NT2/D1 (cell line): ENCODE results near the gene LHFPL6.
A peak's percentile ranks its signal among the peaks of the same experiment; 100 is the strongest.

Experiments
- DNase-seq: peaks from one replicate; pipeline ENCODE4 v3.0.0-alpha.2; 2011; ENCODE audit warnings: low read depth, low spot score
- H3K27me3 ChIP-seq: 2 replicates; pipeline ENCODE4 v1.6.0; 2011; ENCODE audit warnings: mild to moderate bottlenecking; ENCODE audit not compliant: insufficient read length, insufficient read depth
- H3K36me3 ChIP-seq: 2 replicates; pipeline ENCODE4 v1.6.1; 2011; ENCODE audit warnings: mild to moderate bottlenecking, low read length, mixed read lengths; ENCODE audit not compliant: insufficient read depth, insufficient read length
- H3K4me1 ChIP-seq: 2 replicates; pipeline ENCODE4 v1.5.1; 2011; ENCODE audit not compliant: insufficient read depth, insufficient read length
- H3K4me3 ChIP-seq: 2 replicates; pipeline ENCODE4 v1.5.1; 2011; ENCODE audit warnings: low read depth; ENCODE audit not compliant: insufficient read length
- H3K9ac ChIP-seq: 2 replicates; pipeline ENCODE4 v1.6.0; 2011; ENCODE audit warnings: low read depth; ENCODE audit not compliant: insufficient read length
- H3K9me3 ChIP-seq: 2 replicates; pipeline ENCODE4 v1.5.1; 2011; ENCODE audit warnings: mild to moderate bottlenecking, low read length; ENCODE audit not compliant: insufficient read depth
- SUZ12 ChIP-seq: IDR thresholded peaks from 2 replicates; pipeline ENCODE4 v1.6.1; 2011; ENCODE audit not compliant: insufficient read length, insufficient read depth; ENCODE audit errors: extremely low read depth
- YY1 ChIP-seq: IDR thresholded peaks from 2 replicates; pipeline ENCODE4 v1.6.1; 2011; ENCODE audit not compliant: insufficient read length, insufficient read depth
- ZNF274 ChIP-seq: IDR thresholded peaks from 2 replicates; pipeline ENCODE4 v1.6.1; 2011; ENCODE audit warnings: mild to moderate bottlenecking, low read depth, low read length

The LHFPL6 gene

DNA sequence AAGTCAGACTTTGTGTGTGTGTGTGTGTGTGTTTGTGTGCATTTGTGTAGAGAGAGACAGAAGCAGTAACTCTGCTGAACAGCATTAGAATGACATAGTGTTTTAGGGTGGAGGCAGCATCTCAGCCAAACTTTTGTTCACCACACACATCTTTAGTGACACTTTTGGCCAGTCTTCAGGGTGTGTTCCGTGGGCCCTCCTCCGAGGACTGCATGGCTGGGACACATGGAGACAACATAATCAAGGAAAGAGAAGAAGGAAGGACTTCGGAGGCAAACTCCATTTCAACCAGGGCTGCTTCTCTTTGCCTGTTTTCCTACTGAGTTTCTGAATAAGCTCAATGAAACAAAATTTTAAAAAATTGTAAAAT lies 205.1 kb downstream of the LHFPL6 start:
- H3K9ac ChIP-seq, result no peak overlapping the region
- H3K4me3 ChIP-seq, result no peak overlapping the region
- H3K27me3 ChIP-seq, result no peaks in the 10 kb centered on the region
- H3K4me1 ChIP-seq, result no peaks in the 10 kb centered on the region
- no peaks in the 10 kb centered on the region for H3K9me3 ChIP-seq
- H3K36me3 ChIP-seq, result no peaks in the 10 kb centered on the region
- DNase-seq, result no peak
- TF ChIP-seq YY1 (no peak), ZNF274 (no peak)

DNA sequence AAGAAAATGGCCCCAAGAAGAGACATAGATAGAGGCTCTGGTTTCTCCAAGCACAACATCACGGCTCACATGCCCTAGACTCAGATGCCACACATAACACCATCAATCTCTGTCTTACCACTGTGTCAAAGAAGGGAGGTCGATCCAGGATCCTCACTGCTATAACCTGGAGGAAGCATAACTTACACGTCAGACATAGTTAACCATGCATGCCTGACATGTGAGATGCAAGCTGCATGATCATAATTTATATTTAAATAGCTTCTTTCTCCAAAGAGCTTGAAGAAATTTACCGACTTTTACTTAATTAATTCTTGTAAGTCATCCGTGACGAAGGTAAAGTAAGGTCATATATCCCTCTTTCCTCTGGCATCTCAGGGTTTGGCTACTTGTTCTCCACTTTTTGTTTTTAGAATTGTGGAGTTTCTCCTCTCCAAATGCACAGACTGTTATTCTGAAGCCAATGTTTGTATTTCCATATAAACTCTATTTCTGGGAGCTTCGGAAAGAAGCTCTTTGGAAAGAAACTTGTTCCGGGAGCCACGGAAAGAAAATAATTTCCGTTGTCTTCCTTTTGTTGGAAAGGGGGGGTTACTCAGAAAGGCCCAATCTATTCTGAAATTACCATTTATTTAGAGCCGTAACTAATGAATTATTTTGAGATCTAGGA lies 205.6 kb downstream of the LHFPL6 start:
- no peaks in the 10 kb centered on the region for H3K4me1 ChIP-seq
- TF ChIP-seq SUZ12, result no peak
- TF ChIP-seq ZNF274, result no peak
- no peak for TF ChIP-seq YY1
- H3K27me3 ChIP-seq, result no peaks in the 10 kb centered on the region
- H3K9ac ChIP-seq, result no peak overlapping the region
- no peak overlapping the region for H3K4me3 ChIP-seq
- H3K9me3 ChIP-seq, result no peaks in the 10 kb centered on the region
- no peaks in the 10 kb centered on the region for H3K36me3 ChIP-seq
- DNase-seq, result no peak

- no peaks in the 10 kb centered on the region for H3K9me3 ChIP-seq
- DNase-seq, result no peak
- TF ChIP-seq YY1 (no peak), ZNF274 (no peak), SUZ12 (no peak)
- no peak overlapping the region for H3K4me3 ChIP-seq
- no peaks in the 10 kb centered on the region for H3K36me3 ChIP-seq
- no peak overlapping the region for H3K9ac ChIP-seq
- H3K4me1 ChIP-seq, result no peaks in the 10 kb centered on the region
- H3K27me3 ChIP-seq, result no peaks in the 10 kb centered on the region
Measured at GRCh38 chr13:39394796-39395678, 208.0 kb downstream of the LHFPL6 start.

GRCh38 chr13:39391761-39392160 lies 211.2 kb downstream of the LHFPL6 start:
- Histone ChIP-seq H3K4me3 (no peak overlapping the region), H3K4me1 (no peaks in the 10 kb centered on the region), H3K9ac (no peak overlapping the region), H3K36me3 (no peaks in the 10 kb centered on the region), H3K27me3 (peaks cover 4% of the 10 kb centered on the region), H3K9me3 (no peaks in the 10 kb centered on the region)
- DNase-seq, result no peak
- TF ChIP-seq SUZ12, result no peak
- TF ChIP-seq ZNF274, result no peak
- TF ChIP-seq YY1, result no peak

GRCh38 chr13:39389013-39389412 lies 214.0 kb downstream of the LHFPL6 start:
- TF ChIP-seq SUZ12, result no peak
- no peak overlapping the region for H3K9ac ChIP-seq
- DNase-seq, result no peak
- no peaks in the 10 kb centered on the region for H3K4me1 ChIP-seq
- no peak overlapping the region for H3K4me3 ChIP-seq
- no peaks in the 10 kb centered on the region for H3K9me3 ChIP-seq
- no peaks in the 10 kb centered on the region for H3K36me3 ChIP-seq
- peaks cover 7% of the 10 kb centered on the region for H3K27me3 ChIP-seq

- H3K9me3 ChIP-seq, result peaks cover 10% of the 10 kb centered on the region; the same call in 1 of the 2 replicates
- no peak overlapping the region for H3K9ac ChIP-seq
- peaks cover 14% of the 10 kb centered on the region for H3K27me3 ChIP-seq
- no peaks in the 10 kb centered on the region for H3K36me3 ChIP-seq
- peak; percentile 79 for DNase-seq
- TF ChIP-seq ZNF274, result no peak
- no peak for TF ChIP-seq SUZ12
- TF ChIP-seq YY1, result no peak
- H3K4me3 ChIP-seq, result no peak overlapping the region
- no peaks in the 10 kb centered on the region for H3K4me1 ChIP-seq
Measured at GRCh38 chr13:39385621-39386231, 217.3 kb downstream of the LHFPL6 start.

DNA sequence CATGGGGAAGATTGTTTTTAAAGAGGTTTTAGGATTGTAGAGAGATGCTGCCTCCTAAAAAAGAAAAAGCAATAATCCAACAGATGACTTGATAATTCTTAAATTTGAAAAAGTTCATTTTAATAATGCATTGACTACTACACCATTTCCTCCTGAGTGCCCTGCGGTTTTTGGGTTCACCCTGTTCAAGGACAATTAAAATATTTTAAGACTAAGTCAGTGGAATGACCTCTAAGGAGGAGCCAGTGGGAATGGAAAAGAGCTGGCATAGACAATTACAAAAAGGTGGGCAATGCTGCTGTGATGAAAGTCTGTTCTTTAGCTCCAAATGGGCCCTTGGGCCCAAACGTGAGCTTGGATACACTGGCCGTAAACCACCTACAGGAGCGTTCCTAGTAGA lies 217.8 kb downstream of the LHFPL6 start:
- H3K4me1 ChIP-seq, result no peaks in the 10 kb centered on the region
- no peak for DNase-seq
- no peak overlapping the region for H3K4me3 ChIP-seq
- peaks cover 14% of the 10 kb centered on the region for H3K27me3 ChIP-seq
- no peaks in the 10 kb centered on the region for H3K36me3 ChIP-seq
- no peak overlapping the region for H3K9ac ChIP-seq
- H3K9me3 ChIP-seq, result peaks cover 12% of the 10 kb centered on the region; the same call in 1 of the 2 replicates
- TF ChIP-seq YY1 (no peak), ZNF274 (no peak), SUZ12 (no peak)
